ENCODE measurements around the gene CCDC181. TPM values are rescaled to one million over a fixed set of nuclear protein-coding genes. Genes with fewer than 3 reads are reported as not detected.

CCDC181 gene
- total RNA-seq, 1 experiment from 2014 or later = not detected

- no peaks in the 10 kb centered on the region; the same call in 1 of the 2 replicates for H3K4me1 ChIP-seq (ENCODE audit: low read length)
- H3K4me2 ChIP-seq (ENCODE audit: low read depth, low read length, poor library complexity, severe bottlenecking) = no peak overlapping the region
- no peak overlapping the region for H3K4me3 ChIP-seq (ENCODE audit: low read length)
- H3K9ac ChIP-seq (ENCODE audit: low read length) = no peak overlapping the region
- no peaks in the 10 kb centered on the region for H3K27me3 ChIP-seq (ENCODE audit: low read length)
- no peak overlapping the region for H3K27ac ChIP-seq (ENCODE audit: low read length)
- H3K36me3 ChIP-seq (ENCODE audit: insufficient read depth, low read length) = no peaks in the 10 kb centered on the region
- no peaks in the 10 kb centered on the region for H3K9me2 ChIP-seq (replicated peaks; ENCODE audit: insufficient read depth, low read length)
- 0 out of 2 replicates have a peak, but pooled peaks cover 2% of the 10 kb centered on the region for H3K79me2 ChIP-seq (ENCODE audit: low read length)
- H4K20me1 ChIP-seq (ENCODE audit: insufficient read depth, low read depth, low read length) = no peaks in the 10 kb centered on the region
- no peak for DNase-seq
- 0 out of 2 replicates have a peak, but pooled peaks cover 3% of the 10 kb centered on the region for H3K9me3 ChIP-seq (ENCODE audit: low read length)
- H2AFZ ChIP-seq (ENCODE audit: low read length) = no peak overlapping the region
Measured at GRCh38 chr1:169361281-169361680, 66.0 kb downstream of the CCDC181 start.

DNA sequence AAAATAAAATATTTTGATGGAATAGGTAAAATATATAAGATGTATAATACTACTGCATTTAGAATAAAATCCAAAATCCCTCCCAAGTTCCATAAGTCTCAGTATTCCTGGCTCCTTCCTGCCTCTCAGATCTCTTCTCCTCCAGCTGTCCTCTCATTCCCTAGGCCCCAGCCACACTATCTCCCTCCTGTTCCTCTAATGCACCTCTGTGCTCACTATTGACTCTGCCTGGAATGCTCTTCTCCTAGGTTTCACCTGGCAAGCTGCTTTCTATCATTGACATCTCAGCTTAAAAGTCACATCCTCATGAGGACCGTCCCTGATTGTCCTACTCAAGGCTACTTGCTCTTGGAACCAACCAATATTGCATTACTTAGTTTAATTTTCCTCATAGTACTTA lies 66.9 kb downstream of the CCDC181 start:
- H4K20me1 ChIP-seq (ENCODE audit: insufficient read depth, low read depth, low read length) = no peaks in the 10 kb centered on the region
- DNase-seq = no peak

DNA sequence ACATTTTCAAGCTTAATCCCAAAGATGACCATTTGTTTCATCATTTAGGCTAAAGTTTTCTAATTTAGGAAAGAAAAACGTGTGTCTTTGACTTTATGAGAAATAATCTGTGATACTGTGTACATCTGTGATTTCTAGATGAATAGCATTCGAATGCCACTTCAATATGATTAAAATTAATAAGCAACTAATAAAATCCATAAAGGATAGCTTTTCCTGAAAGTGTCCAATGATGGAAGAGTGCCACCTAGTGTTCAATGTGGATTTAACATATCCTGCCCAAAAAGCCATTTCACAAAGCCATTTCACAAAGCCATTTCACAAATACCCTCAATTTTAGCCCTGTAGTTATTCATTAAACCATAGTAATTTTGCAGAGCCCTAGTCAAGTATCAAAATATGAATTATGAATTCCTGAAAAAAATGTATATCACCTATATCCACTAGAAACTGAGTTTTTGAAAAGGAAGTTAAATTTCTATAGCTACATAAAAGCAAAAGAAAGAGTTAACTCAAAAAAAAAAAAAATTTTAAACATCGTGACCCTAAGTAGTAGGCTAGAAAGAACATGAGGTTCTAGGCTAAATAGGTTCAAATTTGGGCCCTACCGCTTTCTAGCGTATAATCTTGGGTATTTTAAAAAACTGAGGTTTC lies 78.8 kb downstream of the CCDC181 start:
- no peak overlapping the region for H3K4me3 ChIP-seq (ENCODE audit: low read length)

More for the DNA sequence above, 66.9 kb downstream of the CCDC181 start:
- Histone ChIP-seq H3K79me2 (ENCODE audit: low read length) (0 out of 2 replicates have a peak, but pooled peaks cover 2% of the 10 kb centered on the region), H3K27me3 (ENCODE audit: low read length) (no peaks in the 10 kb centered on the region), H3K9me2 (replicated peaks; ENCODE audit: insufficient read depth, low read length) (no peaks in the 10 kb centered on the region), H3K4me3 (ENCODE audit: low read length) (no peak overlapping the region), H3K4me2 (ENCODE audit: low read depth, low read length, poor library complexity, severe bottlenecking) (no peak overlapping the region), H3K4me1 (ENCODE audit: low read length) (no peaks in the 10 kb centered on the region), H3K9ac (ENCODE audit: low read length) (no peak overlapping the region), H3K9me3 (ENCODE audit: low read length) (0 out of 2 replicates have a peak, but pooled peaks cover 3% of the 10 kb centered on the region), H3K36me3 (ENCODE audit: insufficient read depth, low read length) (no peaks in the 10 kb centered on the region), H3K27ac (ENCODE audit: low read length) (no peak overlapping the region), H2AFZ (ENCODE audit: low read length) (no peak overlapping the region)

GRCh38 chr1:169347688-169348382 lies 79.4 kb downstream of the CCDC181 start:
- H4K20me1 ChIP-seq (ENCODE audit: insufficient read depth, low read depth, low read length) = 0 out of 2 replicates have a peak, but pooled peaks cover 9% of the 10 kb centered on the region
- peaks cover 13% of the 10 kb centered on the region for H3K4me1 ChIP-seq (ENCODE audit: low read length)
- no peaks in the 10 kb centered on the region for H3K79me2 ChIP-seq (ENCODE audit: low read length)
- no peak overlapping the region for H2AFZ ChIP-seq (ENCODE audit: low read length)
- H3K9ac ChIP-seq (ENCODE audit: low read length) = no peak overlapping the region
- no peaks in the 10 kb centered on the region for H3K9me3 ChIP-seq (ENCODE audit: low read length)
- H3K27ac ChIP-seq (ENCODE audit: low read length) = no peak overlapping the region
- H3K27me3 ChIP-seq (ENCODE audit: low read length) = no peaks in the 10 kb centered on the region
- H3K9me2 ChIP-seq (replicated peaks; ENCODE audit: insufficient read depth, low read length) = no peaks in the 10 kb centered on the region
- peak; percentile 70 for DNase-seq
- no peaks in the 10 kb centered on the region for H3K36me3 ChIP-seq (ENCODE audit: insufficient read depth, low read length)
- H3K4me3 ChIP-seq (ENCODE audit: low read length) = no peak overlapping the region
- peak overlapping the region; percentile 47 for H3K4me2 ChIP-seq (ENCODE audit: low read depth, low read length, poor library complexity, severe bottlenecking)

More for the DNA sequence above, 78.8 kb downstream of the CCDC181 start:
- H3K27me3 ChIP-seq (ENCODE audit: low read length) = no peaks in the 10 kb centered on the region
- H3K9ac ChIP-seq (ENCODE audit: low read length) = no peak overlapping the region
- no peaks in the 10 kb centered on the region for H3K9me3 ChIP-seq (ENCODE audit: low read length)
- H2AFZ ChIP-seq (ENCODE audit: low read length) = no peak overlapping the region
- H3K36me3 ChIP-seq (ENCODE audit: insufficient read depth, low read length) = no peaks in the 10 kb centered on the region
- H3K27ac ChIP-seq (ENCODE audit: low read length) = no peak overlapping the region
- H4K20me1 ChIP-seq (ENCODE audit: insufficient read depth, low read depth, low read length) = 0 out of 2 replicates have a peak, but pooled peaks cover 9% of the 10 kb centered on the region
- H3K9me2 ChIP-seq (replicated peaks; ENCODE audit: insufficient read depth, low read length) = no peaks in the 10 kb centered on the region
- H3K4me1 ChIP-seq (ENCODE audit: low read length) = peaks cover 13% of the 10 kb centered on the region
- no peaks in the 10 kb centered on the region for H3K79me2 ChIP-seq (ENCODE audit: low read length)
- H3K4me2 ChIP-seq (ENCODE audit: low read depth, low read length, poor library complexity, severe bottlenecking) = peak overlapping the region; percentile 47
- DNase-seq = peak; percentile 84

- Histone ChIP-seq H3K9ac (ENCODE audit: low read length) (no peak overlapping the region), H3K36me3 (ENCODE audit: insufficient read depth, low read length) (no peaks in the 10 kb centered on the region), H2AFZ (ENCODE audit: low read length) (no peak overlapping the region), H3K27ac (ENCODE audit: low read length) (no peak overlapping the region), H3K79me2 (ENCODE audit: low read length) (no peaks in the 10 kb centered on the region), H3K4me1 (ENCODE audit: low read length) (peaks cover 14% of the 10 kb centered on the region), H3K9me3 (ENCODE audit: low read length) (no peaks in the 10 kb centered on the region), H3K4me2 (ENCODE audit: low read depth, low read length, poor library complexity, severe bottlenecking) (no peak overlapping the region), H3K9me2 (replicated peaks; ENCODE audit: insufficient read depth, low read length) (no peaks in the 10 kb centered on the region), H3K4me3 (ENCODE audit: low read length) (no peak overlapping the region), H4K20me1 (ENCODE audit: insufficient read depth, low read depth, low read length) (0 out of 2 replicates have a peak, but pooled peaks cover 9% of the 10 kb centered on the region), H3K27me3 (ENCODE audit: low read length) (no peaks in the 10 kb centered on the region)
- no peak for DNase-seq
Measured at GRCh38 chr1:169346036-169346589, 81.2 kb downstream of the CCDC181 start.

GRCh38 chr1:169345511-169345910 lies 81.8 kb downstream of the CCDC181 start:
- DNase-seq = no peak
- no peaks in the 10 kb centered on the region for H3K9me3 ChIP-seq (ENCODE audit: low read length)
- H4K20me1 ChIP-seq (ENCODE audit: insufficient read depth, low read depth, low read length) = 0 out of 2 replicates have a peak, but pooled peaks cover 9% of the 10 kb centered on the region
- H3K36me3 ChIP-seq (ENCODE audit: insufficient read depth, low read length) = no peaks in the 10 kb centered on the region
- no peak overlapping the region for H3K4me3 ChIP-seq (ENCODE audit: low read length)
- no peaks in the 10 kb centered on the region for H3K79me2 ChIP-seq (ENCODE audit: low read length)
- H3K27me3 ChIP-seq (ENCODE audit: low read length) = no peaks in the 10 kb centered on the region
- peaks cover 19% of the 10 kb centered on the region for H3K4me1 ChIP-seq (ENCODE audit: low read length)
- H3K9me2 ChIP-seq (replicated peaks; ENCODE audit: insufficient read depth, low read length) = no peaks in the 10 kb centered on the region
- no peak overlapping the region for H3K4me2 ChIP-seq (ENCODE audit: low read depth, low read length, poor library complexity, severe bottlenecking)
- no peak overlapping the region for H3K27ac ChIP-seq (ENCODE audit: low read length)
- H3K9ac ChIP-seq (ENCODE audit: low read length) = no peak overlapping the region
- H2AFZ ChIP-seq (ENCODE audit: low read length) = no peak overlapping the region

Small RNAs within 50 kb of the gene (small RNA-seq; reads per million reads assigned to genes)
- not detected for gene AL021068.2

Other genes with a start within 250 kb of the CCDC181 start
- 7.2 and 7.4 TPM in 2 replicates for gene NME7, start 59.7 kb downstream of the CCDC181 start, total RNA-seq (2014; rRNA removed; shearing (Covaris generic); ENCODE audit: low replicate concordance)
- gene BLZF1, start 59.3 kb downstream of the CCDC181 start, total RNA-seq (2014; rRNA removed; shearing (Covaris generic); ENCODE audit: low replicate concordance) = 19.6 and 23.4 TPM in 2 replicates
- gene SLC19A2, start 58.5 kb upstream of the CCDC181 start, total RNA-seq (2014; rRNA removed; shearing (Covaris generic); ENCODE audit: low replicate concordance) = 0.32 and 2.3 TPM in 2 replicates
- gene F5, start 159.0 kb upstream of the CCDC181 start, total RNA-seq (2014; rRNA removed; shearing (Covaris generic); ENCODE audit: low replicate concordance) = not detected in 2 replicates
- gene SELP, start 202.7 kb upstream of the CCDC181 start, total RNA-seq (2014; rRNA removed; shearing (Covaris generic); ENCODE audit: low replicate concordance) = not detected in 2 replicates